CD4-positive, alpha-beta T cell (primary cell): ENCODE data around the gene SYK. TPM values are rescaled to one million over a fixed set of nuclear protein-coding genes. Genes with fewer than 3 reads are reported as not detected.

ENCODE experiments used
- ATAC-seq: fragments of 200-7000 bp; cut with Tn5 transposase; one replicate; pipeline ENCODE4 v1.10.0; 2022; ENCODE audit warnings: mild to moderate bottlenecking; ENCODE audit not compliant: poor library complexity
- CTCF ChIA-PET: fragments of 350-600 bp; sonication (Branson Sonifier 250); formaldehyde crosslinking; loops from one replicate; lab custom pipeline; 2021; ENCODE audit warnings: antibody characterized with exemption, inconsistent platforms; lab: Charles Lee
- POLR2A ChIA-PET: fragments of 350-600 bp; sonication (Branson Sonifier 250); formaldehyde crosslinking; loops from one replicate; lab custom pipeline; 2021; ENCODE audit warnings: antibody characterized with exemption, inconsistent platforms; lab: Charles Lee
- DNase-seq, 14 experiments: peaks; one replicate each; pipeline ENCODE4 v3.0.0-alpha.2; 2013 to 2020; ENCODE audit warnings: mixed read lengths in 2 of 14
- H3K27ac ChIP-seq, 2 donors: one replicate each; pipeline versions ENCODE4 v1.5.1 to v1.7.0; 2013; ENCODE audit warnings: low read length in 2 of 2, low read depth in 1 of 2, mild to moderate bottlenecking in 1 of 2
- H3K27me3 ChIP-seq, 2 experiments: 1 replicate in 1 of 2; 2 replicates in 1 of 2; pipeline versions ENCODE4 v1.6.1 to v1.7.0; 2013; ENCODE audit warnings: low read length in 2 of 2, control low read depth in 1 of 2, mild to moderate bottlenecking in 1 of 2, moderate library complexity in 1 of 2; ENCODE audit not compliant: insufficient read depth in 2 of 2, control insufficient read depth in 1 of 2
- H3K36me3 ChIP-seq: one replicate; pipeline ENCODE4 v1.6.1; 2013; ENCODE audit warnings: low read length, control low read depth; ENCODE audit not compliant: insufficient read depth
- H3K4me1 ChIP-seq: one replicate; pipeline ENCODE4 v1.6.1; 2013; ENCODE audit warnings: low read length, control low read depth; ENCODE audit not compliant: insufficient read depth
- H3K4me3 ChIP-seq: one replicate; pipeline ENCODE4 v1.5.1; 2013; ENCODE audit warnings: mild to moderate bottlenecking, low read length, moderate library complexity
- H3K9me3 ChIP-seq, 2 experiments: 1 replicate in 1 of 2; 2 replicates in 1 of 2; pipeline versions ENCODE4 v1.6.1 to v1.7.0; 2013; ENCODE audit warnings: low read length in 2 of 2, mild to moderate bottlenecking in 2 of 2, control low read depth in 1 of 2, moderate library complexity in 1 of 2; ENCODE audit not compliant: control insufficient read depth in 1 of 2, insufficient read depth in 1 of 2
- H3K27ac Mint-ChIP-seq: one replicate; pipeline ENCODE4 v1.8.0; 2020; ENCODE audit warnings: mixed read lengths
- H3K27me3 Mint-ChIP-seq: one replicate; pipeline ENCODE4 v1.8.0; 2021; ENCODE audit warnings: mixed read lengths
- H3K36me3 Mint-ChIP-seq: one replicate; pipeline ENCODE4 v1.8.0; 2021; ENCODE audit warnings: low read depth, mixed read lengths
- H3K4me1 Mint-ChIP-seq: one replicate; pipeline ENCODE4 v1.8.0; 2021; ENCODE audit warnings: low read depth, mixed read lengths
- H3K4me3 Mint-ChIP-seq: one replicate; pipeline ENCODE4 v1.8.0; 2020; ENCODE audit warnings: mild to moderate bottlenecking, mixed read lengths
- H3K9me3 Mint-ChIP-seq: one replicate; pipeline ENCODE4 v1.8.0; 2020; ENCODE audit warnings: mixed read lengths
- CTCF ChIP-seq: fragments of 200-600 bp; IDR thresholded peaks from one replicate; pipeline ENCODE4 v1.8.0; 2022; ENCODE audit warnings: antibody characterized with exemption, mild to moderate bottlenecking
- intact Hi-C, 2 experiments: fragments of 100-400 bp; cut with DNase I in 1 of 2; cut with micrococcal nuclease in 1 of 2; formaldehyde crosslinking; loops; one replicate each; pipeline versions ENCODE4 v1.15.1 to v1.9.0; 2023 to 2025; cut with DNase I, micrococcal nuclease
- total RNA-seq, 174 experiments: library from RNA in 2 of 174; stranded (reverse) in 2 of 174; gene quantifications; one replicate each; pipeline ENCODE4 v1.2.3 and lab custom pipeline; 2021 to 2026

Gene SYK
- total RNA-seq, 2 experiments from 2014 or later, result 1.1 to 1.2 TPM

GRCh38 chr9:90767523-90768100, 34.0 kb upstream of the SYK start:
- peaks cover 5% of the 10 kb centered on the region for H3K27me3 Mint-ChIP-seq
- H3K27ac ChIP-seq, result no peak overlapping the region
- H3K9me3 Mint-ChIP-seq, result peaks cover 2% of the 10 kb centered on the region
- H3K27ac Mint-ChIP-seq, result no peak overlapping the region
- H3K9me3 ChIP-seq, result no peaks in the 10 kb centered on the region
- no peaks in the 10 kb centered on the region for H3K4me1 ChIP-seq
- ATAC-seq (no peak), DNase-seq (no peak)
- no peaks in the 10 kb centered on the region for H3K36me3 Mint-ChIP-seq
- no peak for TF ChIP-seq CTCF
- intact Hi-C loops, result no loop called here
- no peaks in the 10 kb centered on the region for H3K4me1 Mint-ChIP-seq
- H3K4me3 ChIP-seq, result no peak overlapping the region
- ChIA-PET POLR2A (no interaction called here), CTCF (no interaction called here)
- H3K27me3 ChIP-seq, result no peaks in the 10 kb centered on the region
- no peaks in the 10 kb centered on the region for H3K36me3 ChIP-seq
- no peak overlapping the region for H3K4me3 Mint-ChIP-seq

- H3K27ac Mint-ChIP-seq, result no peak overlapping the region
- H3K36me3 ChIP-seq, result no peaks in the 10 kb centered on the region
- no peaks in the 10 kb centered on the region for H3K27me3 ChIP-seq
- no peak overlapping the region for H3K4me3 ChIP-seq
- intact Hi-C loops, result loop anchor here in 1 of 2 experiments (10.0 kb wide), 1 partner anchor 1195 kb away; no protein-coding TSS in a partner anchor
- POLR2A ChIA-PET, result no interaction called here
- peaks cover 13% of the 10 kb centered on the region for H3K27me3 Mint-ChIP-seq
- H3K9me3 ChIP-seq, result no peaks in the 10 kb centered on the region
- H3K27ac ChIP-seq, result no peak overlapping the region
- H3K9me3 Mint-ChIP-seq, result peaks cover 2% of the 10 kb centered on the region
- TF ChIP-seq CTCF, result no peak
- no peaks in the 10 kb centered on the region for H3K4me1 Mint-ChIP-seq
- no peaks in the 10 kb centered on the region for H3K4me1 ChIP-seq
- peak in 2 of 14 experiments; percentile 34 to 43 for DNase-seq
- H3K36me3 Mint-ChIP-seq, result no peaks in the 10 kb centered on the region
- no peak for ATAC-seq
- H3K4me3 Mint-ChIP-seq, result no peak overlapping the region
- CTCF ChIA-PET, result no interaction called here
Observed at GRCh38 chr9:90770182-90770738, 31.4 kb upstream of the SYK start.

GRCh38 chr9:90770927-90771326, 30.7 kb upstream of the SYK start:
- no peak for TF ChIP-seq CTCF
- Mint-ChIP-seq H3K4me1 (no peaks in the 10 kb centered on the region), H3K36me3 (no peaks in the 10 kb centered on the region), H3K4me3 (no peak overlapping the region), H3K9me3 (peaks cover 2% of the 10 kb centered on the region), H3K27me3 (peaks cover 16% of the 10 kb centered on the region), H3K27ac (no peak overlapping the region)
- POLR2A ChIA-PET, result no interaction called here
- Histone ChIP-seq H3K36me3 (no peaks in the 10 kb centered on the region), H3K27me3 (no peaks in the 10 kb centered on the region), H3K4me1 (no peaks in the 10 kb centered on the region), H3K27ac (no peak overlapping the region), H3K9me3 (no peaks in the 10 kb centered on the region), H3K4me3 (no peak overlapping the region)
- DNase-seq (no peak), ATAC-seq (no peak)
- CTCF ChIA-PET, result no interaction called here
- intact Hi-C loops, result loop anchor here in 1 of 2 experiments (10.0 kb wide), 1 partner anchor 1196 kb away; no protein-coding TSS in a partner anchor
